GM18505 (cell line): ENCODE results near the gene LRP1.

Experiments used
- ATAC-seq: cut with Tn5 transposase; IDR thresholded peaks from one replicate; pipeline ENCODE4 v1.9.1; 2021; ENCODE audit not compliant: unreplicated experiment
- POLR2A ChIP-seq: IDR thresholded peaks from 4 replicates; pipeline ENCODE4 v1.6.1; 2011; ENCODE audit warnings: borderline replicate concordance; ENCODE audit not compliant: insufficient read depth, insufficient read length; ENCODE audit errors: extremely low read depth

Gene LRP1

GRCh38 chr12:57127726-57128518 is at the start of gene LRP1:
Gene LRP1 (plus strand): TSS chr12:57128483. CDS start chr12:57128965, 482 bp downstream.
- ATAC-seq, result no peak
- no peak for TF ChIP-seq POLR2A

- ATAC-seq, result peak; percentile 96
- peak; percentile 69 for TF ChIP-seq POLR2A
These were observed 49.5 kb upstream of the LRP1 start, which contains the start of gene NEMP1 for GRCh38 chr12:57078519-57079404. Gene NEMP1 (minus strand): TSS chr12:57078791. CDS start chr12:57078745, 46 bp downstream.

GRCh38 chr12:57079821-57080220 is 48.5 kb upstream of the LRP1 start:
- no peak for ATAC-seq
- no peak for TF ChIP-seq POLR2A

- no peak for ATAC-seq
These were observed 47.4 kb upstream of the LRP1 start for GRCh38 chr12:57080855-57081254.

GRCh38 chr12:57085999-57086492 is 42.2 kb upstream of the LRP1 start:
- no peak for ATAC-seq
- TF ChIP-seq POLR2A, result no peak

More at GRCh38 chr12:57080855-57081254, 47.4 kb upstream of the LRP1 start:
- TF ChIP-seq POLR2A, result no peak

GRCh38 chr12:57086493-57087009 is 41.7 kb upstream of the LRP1 start:
- TF ChIP-seq POLR2A, result peak; percentile 4
- ATAC-seq, result no peak

DNA sequence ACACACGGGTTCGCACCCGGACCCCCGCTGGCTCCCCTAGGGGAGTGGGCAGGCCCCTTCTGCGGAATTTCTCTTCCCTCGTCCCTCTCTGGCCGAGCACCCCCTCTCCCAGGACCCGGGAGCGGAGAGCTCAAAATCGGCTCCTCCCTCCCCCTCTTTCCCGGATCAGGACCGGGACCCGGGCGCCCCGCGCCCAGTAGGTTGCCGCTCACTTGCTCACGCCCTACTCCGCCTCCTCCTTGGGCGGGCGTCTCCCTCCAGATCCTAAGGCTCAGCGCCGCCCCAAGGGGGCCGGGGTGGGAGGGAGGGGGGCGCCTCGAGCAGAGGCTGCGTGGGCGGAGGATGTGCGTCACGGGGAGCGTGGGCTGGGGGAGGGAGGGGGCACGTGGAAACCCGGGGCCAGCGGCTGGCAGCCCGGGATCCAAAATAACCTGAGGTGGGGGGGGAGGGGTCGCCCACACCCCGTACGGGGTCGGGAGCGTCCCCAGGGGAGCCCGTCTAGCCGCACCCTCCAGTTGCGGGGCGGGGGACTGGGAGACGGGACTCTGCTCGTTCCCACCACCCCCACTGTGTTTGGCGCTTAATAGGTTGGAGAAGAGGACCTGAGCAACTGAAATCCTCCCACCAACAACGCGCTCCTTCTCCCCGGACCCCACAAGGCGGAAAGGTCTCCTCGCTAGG is 41.1 kb upstream of the LRP1 start:
- peak; percentile 49 for TF ChIP-seq POLR2A

DNA sequence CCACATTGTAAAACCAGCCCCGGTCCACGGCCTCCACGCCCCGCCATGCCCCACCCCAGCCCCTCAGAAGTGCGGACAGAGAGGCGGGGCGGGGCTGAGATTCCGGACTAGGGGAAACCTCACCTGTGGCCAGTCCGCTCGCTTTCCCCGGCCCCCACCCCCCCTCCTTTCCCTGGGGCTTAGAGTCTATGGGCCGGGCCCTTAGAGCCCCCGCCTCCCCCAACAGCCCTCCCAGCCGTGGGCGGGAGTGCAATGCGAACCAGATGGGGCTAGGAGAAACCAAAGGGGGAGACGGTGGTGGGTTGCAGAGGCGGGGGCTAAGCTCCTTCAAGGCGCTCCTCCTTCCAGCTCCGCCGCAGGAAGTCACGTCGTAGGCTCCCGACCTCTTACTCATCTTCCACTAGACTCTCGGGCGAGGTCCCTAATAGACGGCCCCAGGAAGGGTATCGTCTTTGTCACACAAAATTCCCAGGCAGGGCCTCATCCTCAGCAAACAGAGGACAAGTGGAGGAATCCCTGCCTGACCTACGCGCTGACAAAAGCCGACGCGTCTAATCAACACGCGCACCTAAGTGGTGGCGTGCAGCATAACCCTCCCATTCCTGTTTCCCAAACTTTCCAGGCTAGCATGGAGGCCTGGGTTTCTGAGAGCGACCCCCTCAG is 40.5 kb upstream of the LRP1 start:
- ATAC-seq, result peak; percentile 24
- TF ChIP-seq POLR2A, result peak; percentile 39

More for the DNA sequence above, 41.1 kb upstream of the LRP1 start:
- ATAC-seq, result peak; percentile 25

DNA sequence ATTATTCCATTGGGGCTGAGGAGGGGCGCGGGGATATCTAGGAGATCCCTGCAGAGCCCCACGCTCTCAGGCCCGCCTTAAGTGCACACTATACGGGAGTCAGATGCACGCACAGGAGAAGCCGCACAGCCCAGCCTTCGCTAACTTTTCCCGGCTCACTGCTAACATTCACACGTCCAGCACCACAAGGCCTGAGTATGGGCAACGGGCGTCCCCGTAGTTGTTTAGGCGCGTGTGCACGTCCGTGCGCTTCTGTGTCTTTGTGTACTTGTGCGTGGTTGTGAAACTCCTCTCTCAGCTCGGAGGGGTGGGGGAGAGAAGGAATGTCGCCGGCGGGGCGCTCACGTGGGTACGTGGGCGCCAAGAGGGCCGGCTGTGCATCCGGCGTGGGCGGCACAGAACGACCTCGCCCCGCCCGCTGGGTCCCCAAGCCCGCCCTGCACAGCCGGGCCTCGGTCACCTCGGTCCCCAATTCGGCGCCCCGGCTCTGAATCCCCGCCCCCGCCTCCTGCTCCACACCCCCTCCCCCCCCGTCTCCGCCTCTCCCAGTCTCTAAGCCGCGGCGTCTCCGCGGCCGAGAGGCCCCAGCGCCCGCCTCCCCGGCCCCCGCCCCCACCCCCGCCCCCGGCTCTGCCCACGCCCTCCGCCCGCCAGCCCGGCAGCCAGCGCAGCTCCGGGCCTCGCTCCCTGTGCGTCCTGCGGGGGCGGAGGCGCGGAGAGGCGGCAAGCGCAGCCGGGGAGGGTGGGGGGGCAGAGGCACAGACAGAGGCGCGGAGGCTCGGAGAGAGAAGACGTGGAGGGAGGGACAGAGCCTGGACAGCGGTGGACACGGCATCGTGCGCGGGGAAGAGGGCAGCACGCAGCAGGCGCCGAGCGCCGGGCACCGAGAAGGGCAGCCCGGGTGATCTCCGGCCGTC is 39.7 kb upstream of the LRP1 start, which contains the start of gene NAB2:
Gene NAB2, plus strand, starts transcription at position 761 of the 917 bp plus-strand sequence. CDS start 158 bp downstream, outside the sequence.
- TF ChIP-seq POLR2A, result peak; percentile 68
- peak; percentile 60 for ATAC-seq

- no peak for TF ChIP-seq POLR2A
- no peak for ATAC-seq
These were observed 38.7 kb upstream of the LRP1 start for GRCh38 chr12:57089271-57090245.
